ENCODE data around the gene ADGRV1. TPM values are rescaled to one million over a fixed set of nuclear protein-coding genes. Genes with fewer than 3 reads are reported as not detected.

ADGRV1 gene
- total and polyA plus RNA-seq, 9 of the 15 experiments (the other 6 are each of a cell fraction or from before 2014, with no cell fraction given), result 21.7 to 156 (median 58.2) TPM

GRCh38 chr5:90561766-90562165 lies 3.2 kb downstream of the ADGRV1 start:
- H3K9me3 ChIP-seq (replicated peaks; ENCODE audit: control insufficient read depth, insufficient read depth, low read depth, low read length), result no peaks in the 10 kb centered on the region
- no TSS peak for BruUV-seq (replicated peaks)
- no peak for FAIRE-seq
- H3K4me2 ChIP-seq (ENCODE audit: insufficient read depth, low read length), result peak overlapping the region; percentile 57
- H2AFZ ChIP-seq (ENCODE audit: low read depth, low read length), result peak overlapping the region; percentile 37
- no peaks in the 10 kb centered on the region for H4K20me1 ChIP-seq (replicated peaks; ENCODE audit: control insufficient read depth, insufficient read depth, low read length)
- H3K27me3 ChIP-seq (ENCODE audit: control insufficient read depth in 2 of 2, insufficient read depth in 2 of 2, low read length in 2 of 2), result no peaks in the 10 kb centered on the region
- no peaks in the 10 kb centered on the region for H3K36me3 ChIP-seq (ENCODE audit: control insufficient read depth, insufficient read depth, low read length)
- ATAC-seq, result no peak
- peaks cover 4 to 10% of the 10 kb centered on the region in 2 experiments; a peak in 4 of 5 replicates for H3K4me1 ChIP-seq (replicated peaks in 1 of 2; ENCODE audit: control insufficient read depth in 2 of 2, insufficient read depth in 2 of 2, low read length in 2 of 2)
- H3K79me2 ChIP-seq (ENCODE audit: control insufficient read depth, insufficient read depth, low read length), result peaks cover 54% of the 10 kb centered on the region
- H3K9me1 ChIP-seq (ENCODE audit: control insufficient read depth, insufficient read depth, low read length), result no peaks in the 10 kb centered on the region
- POLR2A ChIA-PET, result interaction anchor here (0.5 to 1.9 kb wide), 5 partner anchors 12 to 1002 kb away, joined by 3 to 6 read pairs (median 3); no protein-coding TSS in a partner anchor
- H3K27ac ChIP-seq (ENCODE audit: extremely low read depth, low read depth, low read length), result peak overlapping the region; percentile 4; the same call in 2 of the 3 replicates
- TF ChIP-seq SP1 (CRISPR knock-in tag; IDR thresholded peaks at IDR 0.05) (no peak), ZNF124 (CRISPR knock-in tag; IDR thresholded peaks at IDR 0.05) (no peak), C11orf30 (IDR thresholded peaks at IDR 0.05; ENCODE audit: low read depth) (peak; percentile 62), NFE2 (IDR thresholded peaks at IDR 0.05; ENCODE audit: low read depth) (peak; percentile 48), CBX8 (IDR thresholded peaks at IDR 0.05; ENCODE audit: borderline replicate concordance, extremely low read depth, low read depth, low read length, poor library complexity, severe bottlenecking) (no peak), MAFG (tag; conservative IDR thresholded peaks at IDR 0.05) (peak; percentile 59), ZNF316 (IDR thresholded peaks at IDR 0.05) (peak; percentile 49; the same call in 1 of the 2 replicates), MAFF (IDR thresholded peaks at IDR 0.05; ENCODE audit: low read length) (peak; percentile 34; the same call in 1 of the 2 replicates)
- intact Hi-C loops (cut with micrococcal nuclease) (no loop called here), in situ Hi-C loops (cut with MboI) (no loop called here)
- CTCF ChIA-PET (ENCODE audit: low intra/inter-chr PET ratio), result no interaction called here
- no peak for DNase-seq (ENCODE audit: extremely low read depth in 1 of 4, low spot score in 3 of 4)
- H3K4me3 ChIP-seq, result no peak overlapping the region
- 11% methylated on average over 1 of the region's 1 CpG for WGBS (ENCODE audit: insufficient coverage, low coverage, missing lambda C conversion rate)
- H3K9ac ChIP-seq (ENCODE audit: insufficient read depth in 1 of 2, low read depth in 2 of 2, low read length in 2 of 2), result 0 out of 4 replicates have a peak overlapping the region, but pooled peaks of 1 of the 2 experiments have one; percentile 12

All from K562 (cell line).